Karpas-422 (cell line): ENCODE data around the gene FBXL12. TPM values are rescaled to one million over a fixed set of nuclear protein-coding genes. Genes with fewer than 3 reads are reported as not detected.
A peak's percentile ranks its signal among the peaks of the same experiment; 100 is the strongest.
"Not testable (repeated sequence)": the region's sequence is repeated elsewhere in the genome, so short reads cannot be mapped to it uniquely, and the experiment has no call there.

Source experiments
- DNase-seq: peaks from one replicate; pipeline ENCODE4 v3.0.0-alpha.2; 2015
- H2AFZ ChIP-seq: fragments of 200-600 bp; sonication (generic); 2 replicates; pipeline ENCODE4 v1.6.1; 2014; ENCODE audit warnings: antibody characterized with exemption, low read length, mixed read lengths
- H3K27ac ChIP-seq: fragments of 200-600 bp; sonication (generic); 2 replicates; pipeline ENCODE4 v1.5.1; 2014; ENCODE audit warnings: mild to moderate bottlenecking, low read length, moderate library complexity
- H3K27me3 ChIP-seq: fragments of 200-600 bp; sonication (generic); 2 replicates; pipeline ENCODE4 v1.6.1; 2014; ENCODE audit warnings: low read length, mixed read lengths
- H3K36me3 ChIP-seq: fragments of 200-600 bp; sonication (generic); 2 replicates; pipeline ENCODE4 v1.6.1; 2014; ENCODE audit warnings: low read length, mixed read lengths; ENCODE audit not compliant: insufficient read depth
- H3K4me1 ChIP-seq: fragments of 200-600 bp; sonication (generic); 2 replicates; pipeline ENCODE4 v1.6.1; 2014; ENCODE audit warnings: mild to moderate bottlenecking, low read length, mixed read lengths
- H3K4me2 ChIP-seq: fragments of 200-600 bp; sonication (generic); 2 replicates; pipeline ENCODE4 v1.6.1; 2014; ENCODE audit warnings: low read length, low read depth, mild to moderate bottlenecking; ENCODE audit not compliant: poor library complexity, severe bottlenecking
- H3K4me3 ChIP-seq: fragments of 200-600 bp; sonication (generic); 2 replicates; pipeline ENCODE4 v1.5.1; 2014; ENCODE audit warnings: mild to moderate bottlenecking, antibody characterized with exemption, low read length, mixed read lengths
- H3K79me2 ChIP-seq: fragments of 200-600 bp; sonication (generic); 2 replicates; pipeline ENCODE4 v1.6.1; 2014; ENCODE audit warnings: mild to moderate bottlenecking, low read length, mixed read lengths
- H3K9ac ChIP-seq: fragments of 200-600 bp; sonication (generic); 2 replicates; pipeline ENCODE4 v1.6.0; 2014; ENCODE audit warnings: low read length
- H3K9me2 ChIP-seq: fragments of 200-600 bp; sonication (generic), shearing (Covaris generic); replicated peaks from 2 replicates; pipeline ENCODE4 v1.6.0; 2014; ENCODE audit warnings: mild to moderate bottlenecking, low read length, moderate library complexity; ENCODE audit not compliant: insufficient read depth
- H3K9me3 ChIP-seq: fragments of 300-700, 200-600 bp; sonication (generic); 2 replicates; pipeline ENCODE4 v1.6.1; 2014; ENCODE audit warnings: low read length, mixed read lengths
- H4K20me1 ChIP-seq: fragments of 200-600 bp; sonication (generic); 2 replicates; pipeline ENCODE4 v1.6.1; 2014; ENCODE audit warnings: mild to moderate bottlenecking, antibody characterized with exemption, low read length, low read depth; ENCODE audit not compliant: insufficient read depth
- small RNA-seq: library from RNA; depleted of rRNA; stranded (forward); fragments of <200 nt; gene quantifications from one replicate; pipeline ENCODE3, GENCODE V24; 2014
- total RNA-seq: library from RNA; depleted of rRNA; stranded (reverse); fragments of >200 nt; shearing (Covaris generic); gene quantifications from 2 replicates; pipeline ENCODE4 v1.2.3, GENCODE V29; 2014; ENCODE audit warnings: low replicate concordance; rRNA removed

FBXL12 gene
- total RNA-seq, 1 experiment from 2014 or later = 40.7 TPM

GRCh38 chr19:9786342-9786741, 32.5 kb downstream of the FBXL12 start:
- Histone ChIP-seq H2AFZ (no peak overlapping the region), H3K4me2 (peak overlapping the region; percentile 75), H3K79me2 (peaks cover 5% of the 10 kb centered on the region; the same call in 1 of the 2 replicates), H3K36me3 (no peaks in the 10 kb centered on the region), H3K27ac (peak overlapping the region; percentile 86), H3K4me3 (peak overlapping the region; percentile 51; the same call in 1 of the 2 replicates), H3K4me1 (peaks cover 27% of the 10 kb centered on the region), H3K27me3 (no peaks in the 10 kb centered on the region), H3K9me3 (no peaks in the 10 kb centered on the region), H3K9me2 (no peaks in the 10 kb centered on the region), H4K20me1 (no peaks in the 10 kb centered on the region), H3K9ac (peak overlapping the region; percentile 71)
- DNase-seq = no peak

GRCh38 chr19:9785367-9786331, 33.2 kb downstream of the FBXL12 start:
- peak overlapping the region; percentile 73 for H3K4me3 ChIP-seq
- peak overlapping the region; percentile 86 for H3K27ac ChIP-seq

GRCh38 chr19:9784163-9784496, 34.7 kb downstream of the FBXL12 start:
- not testable (repeated sequence) for H3K79me2 ChIP-seq, H3K36me3 ChIP-seq, H3K27me3 ChIP-seq, H4K20me1 ChIP-seq, H2AFZ ChIP-seq, H3K9me2 ChIP-seq, H3K27ac ChIP-seq, H3K9me3 ChIP-seq, DNase-seq
- Histone ChIP-seq H3K4me2 (peak overlapping the region; percentile 73), H3K4me3 (peak overlapping the region; percentile 70; the same call in 1 of the 2 replicates), H3K4me1 (peaks cover 17% of the 10 kb centered on the region), H3K9ac (peak overlapping the region; percentile 72)

More at GRCh38 chr19:9785367-9786331, 33.2 kb downstream of the FBXL12 start:
- Histone ChIP-seq H3K9me3 (no peaks in the 10 kb centered on the region), H3K9me2 (no peaks in the 10 kb centered on the region), H3K36me3 (no peaks in the 10 kb centered on the region), H2AFZ (peak overlapping the region; percentile 77; the same call in 1 of the 2 replicates), H3K79me2 (peaks cover 5% of the 10 kb centered on the region; the same call in 1 of the 2 replicates), H3K27me3 (no peaks in the 10 kb centered on the region), H4K20me1 (no peaks in the 10 kb centered on the region), H3K9ac (peak overlapping the region; percentile 72), H3K4me1 (peaks cover 21% of the 10 kb centered on the region), H3K4me2 (peak overlapping the region; percentile 75)
- peak; percentile 98 for DNase-seq

GRCh38 chr19:9782338-9782737, 36.5 kb downstream of the FBXL12 start:
- no peaks in the 10 kb centered on the region for H3K36me3 ChIP-seq
- no peak for DNase-seq
- H3K4me1 ChIP-seq = peaks cover 17% of the 10 kb centered on the region
- H4K20me1 ChIP-seq = no peaks in the 10 kb centered on the region
- no peaks in the 10 kb centered on the region for H3K9me3 ChIP-seq
- H3K79me2 ChIP-seq = peaks cover 5% of the 10 kb centered on the region; the same call in 1 of the 2 replicates
- H3K27me3 ChIP-seq = no peaks in the 10 kb centered on the region
- no peaks in the 10 kb centered on the region for H3K9me2 ChIP-seq
- no peak overlapping the region for H3K4me3 ChIP-seq
- H2AFZ ChIP-seq = no peak overlapping the region
- no peak overlapping the region for H3K9ac ChIP-seq
- no peak overlapping the region for H3K4me2 ChIP-seq
- H3K27ac ChIP-seq = no peak overlapping the region

- H3K9ac ChIP-seq = peak within 1 kb of the TSS; percentile 95
- peaks cover 6% of the 10 kb centered on the region; the same call in 1 of the 2 replicates for H3K36me3 ChIP-seq
- peak; percentile 99 for DNase-seq
- H3K4me3 ChIP-seq = peak within 1 kb of the TSS; percentile 96
- H3K4me2 ChIP-seq = peak within 1 kb of the TSS; percentile 87
- 0 out of 2 replicates have a peak, but pooled peaks cover 3% of the 10 kb centered on the region for H3K9me3 ChIP-seq
- peak within 1 kb of the TSS; percentile 88 for H2AFZ ChIP-seq
- H3K27ac ChIP-seq = peak within 1 kb of the TSS; percentile 83
- H3K4me1 ChIP-seq = peaks cover 14% of the 10 kb centered on the region
- no peaks in the 10 kb centered on the region for H3K9me2 ChIP-seq
- no peaks in the 10 kb centered on the region for H3K27me3 ChIP-seq
- no peaks in the 10 kb centered on the region for H4K20me1 ChIP-seq
- peaks cover 17% of the 10 kb centered on the region for H3K79me2 ChIP-seq
These were observed 50.4 kb downstream of the FBXL12 start, which contains the start of gene ZNF846 for GRCh38 chr19:9768175-9769112. ZNF846 (minus strand) TSS chr19:9768738; CDS start chr19:9764950, 3,788 bp downstream.

Small RNA genes lying within 50 kb of the gene (small RNA-seq; reads per million reads assigned to genes)
- not detected for gene RF00156

Other genes with a start within 250 kb of the FBXL12 start
- gene ZNF121, start 234.6 kb downstream of the FBXL12 start, total RNA-seq = 43.0 and 77.6 TPM in 2 replicates
- 16.1 and 35.2 TPM in 2 replicates for gene ZNF561, start 197.8 kb downstream of the FBXL12 start, total RNA-seq
- 26.7 and 35.5 TPM in 2 replicates for gene ZNF562, start 144.0 kb downstream of the FBXL12 start, total RNA-seq
- 7.3 and 10.4 TPM in 2 replicates for gene ZNF846, start 50.3 kb downstream of the FBXL12 start, total RNA-seq
- gene UBL5, start 8.8 kb upstream of the FBXL12 start, total RNA-seq = 303 and 490 TPM in 2 replicates
- 56.9 and 119 TPM in 2 replicates for gene PIN1, start 16.2 kb upstream of the FBXL12 start, total RNA-seq
- not detected in 2 replicates for gene OLFM2, start 117.4 kb upstream of the FBXL12 start, total RNA-seq
- gene COL5A3, start 191.4 kb upstream of the FBXL12 start, total RNA-seq = not detected in 2 replicates
- not detected in 2 replicates for gene RDH8, start 194.4 kb upstream of the FBXL12 start, total RNA-seq